HEK293T (cell line): ENCODE data around the gene SKA2.
"Not testable (repeated sequence)": the region's sequence is repeated elsewhere in the genome, so short reads cannot be mapped to it uniquely, and the experiment has no call there.

ENCODE experiments used
- CTCF ChIA-PET: fragments of 350-600 bp; formaldehyde crosslinking; extraction: SDS; loops from one replicate; lab custom pipeline; 2021; ENCODE audit warnings: antibody characterized with exemption, inconsistent platforms; lab: Yijun Ruan, JAX
- POLR2A ChIA-PET: fragments of 350-600 bp; formaldehyde crosslinking; extraction: SDS; loops from one replicate; lab custom pipeline; 2020; ENCODE audit warnings: antibody characterized with exemption, inconsistent platforms; lab: Yijun Ruan, JAX
- DNase-seq: peaks from one replicate; pipeline ENCODE4 v3.0.0; 2012; ENCODE audit warnings: mixed read lengths; ENCODE audit errors: extremely low spot score
- ARNT ChIP-seq: fragments of 450-650 bp; IDR thresholded peaks from 2 replicates; pipeline ENCODE4 v1.6.1; 2017; ENCODE audit warnings: mild to moderate bottlenecking
- BHLHE40 ChIP-seq: fragments of 450-650 bp; IDR thresholded peaks from 2 replicates; pipeline ENCODE4 v1.6.1; 2016; ENCODE audit warnings: mild to moderate bottlenecking, moderate library complexity, borderline replicate concordance
- CTBP1 ChIP-seq: fragments of 450-650 bp; IDR thresholded peaks from 2 replicates; pipeline ENCODE4 v1.6.1; 2016; ENCODE audit warnings: borderline replicate concordance
- ELF4 ChIP-seq: fragments of 450-650 bp; IDR thresholded peaks from 2 replicates; pipeline ENCODE4 v1.6.1; 2017; ENCODE audit warnings: antibody characterized with exemption
- FOXA1 ChIP-seq: fragments of 450-650 bp; IDR thresholded peaks from 2 replicates; pipeline ENCODE4 v1.6.1; 2016; ENCODE audit warnings: mild to moderate bottlenecking
- FOXK2 ChIP-seq: fragments of 450-650 bp; IDR thresholded peaks from 2 replicates; pipeline ENCODE4 v1.6.1; 2016; ENCODE audit warnings: mild to moderate bottlenecking
- FOXM1 ChIP-seq: fragments of 450-650 bp; IDR thresholded peaks from 2 replicates; pipeline ENCODE4 v1.6.1; 2017; ENCODE audit warnings: mild to moderate bottlenecking, borderline replicate concordance
- HDGF ChIP-seq: fragments of 450-650 bp; IDR thresholded peaks from 2 replicates; pipeline ENCODE4 v1.6.1; 2017; ENCODE audit warnings: antibody characterized with exemption, borderline replicate concordance
- L3MBTL2 ChIP-seq: fragments of 450-650 bp; conservative IDR thresholded peaks from 2 replicates; pipeline ENCODE4 v1.6.1; 2016; ENCODE audit warnings: mild to moderate bottlenecking
- LEF1 ChIP-seq: fragments of 450-650 bp; IDR thresholded peaks from 2 replicates; pipeline ENCODE4 v1.6.1; 2017; ENCODE audit warnings: mild to moderate bottlenecking, borderline replicate concordance
- NFRKB ChIP-seq: fragments of 450-650 bp; IDR thresholded peaks from 2 replicates; pipeline ENCODE4 v1.6.1; 2016; ENCODE audit warnings: mild to moderate bottlenecking, moderate library complexity
- PKNOX1 ChIP-seq: fragments of 450-650 bp; IDR thresholded peaks from 2 replicates; pipeline ENCODE4 v1.6.1; 2016
- SP1 ChIP-seq: fragments of 450-650 bp; IDR thresholded peaks from 2 replicates; pipeline ENCODE4 v1.6.1; 2017
- SUZ12 ChIP-seq: fragments of 450-650 bp; IDR thresholded peaks from 2 replicates; pipeline ENCODE4 v1.6.1; 2016; ENCODE audit warnings: mild to moderate bottlenecking
- TARDBP ChIP-seq: fragments of 450-650 bp; IDR thresholded peaks from 2 replicates; pipeline ENCODE4 v1.6.1; 2016
- ZNF384 ChIP-seq: fragments of 450-650 bp; IDR thresholded peaks from 2 replicates; pipeline ENCODE4 v1.6.1; 2016

The SKA2 gene

DNA sequence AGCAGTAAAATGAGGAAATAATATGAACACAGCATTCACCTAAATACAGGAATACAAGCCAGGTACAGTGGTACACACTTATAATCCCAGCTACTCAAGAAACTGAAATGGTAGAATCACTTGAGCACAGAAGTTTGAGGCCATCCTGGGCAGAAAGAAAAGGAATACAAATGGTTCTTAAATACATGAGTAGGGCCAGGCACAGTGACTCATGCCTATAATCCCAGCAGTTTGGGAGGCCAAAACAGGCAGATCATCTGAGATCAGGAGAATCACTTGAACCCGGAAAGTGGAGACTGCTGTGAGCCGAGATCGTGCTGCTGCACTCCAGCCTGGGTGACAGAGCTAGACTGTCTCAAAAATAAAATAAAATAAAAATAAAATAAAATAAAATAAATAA is 31.9 kb upstream of the SKA2 start:
- POLR2A ChIA-PET, result no interaction called here
- CTCF ChIA-PET, result no interaction called here
- no peak for DNase-seq

GRCh38 chr17:59185997-59186396 is 31.0 kb upstream of the SKA2 start:
- CTCF ChIA-PET, result no interaction called here
- POLR2A ChIA-PET, result interaction anchor here (0.8 kb wide), 1 partner anchor 34 kb away, joined by 3 read pairs; the partner anchor contains the start of gene GDPD1
- no peak for DNase-seq
- TF ChIP-seq ELF4, result no peak
- TF ChIP-seq TARDBP, result no peak
- no peak for TF ChIP-seq FOXM1
- TF ChIP-seq FOXK2, result no peak
- no peak for TF ChIP-seq FOXA1
- TF ChIP-seq BHLHE40, result no peak
- TF ChIP-seq ARNT, result no peak
- TF ChIP-seq SUZ12, result no peak
- no peak for TF ChIP-seq L3MBTL2
- TF ChIP-seq NFRKB, result no peak
- no peak for TF ChIP-seq SP1
- no peak for TF ChIP-seq CTBP1

More for the DNA sequence above, 31.9 kb upstream of the SKA2 start:
- no peak for TF ChIP-seq SP1
- no peak for TF ChIP-seq FOXK2
- TF ChIP-seq FOXA1, result no peak
- no peak for TF ChIP-seq FOXM1
- TF ChIP-seq LEF1, result no peak
- no peak for TF ChIP-seq TARDBP
- no peak for TF ChIP-seq NFRKB
- no peak for TF ChIP-seq ARNT

GRCh38 chr17:59181481-59181880 is 26.5 kb upstream of the SKA2 start:
- ChIA-PET POLR2A (no interaction called here), CTCF (no interaction called here)
- TF ChIP-seq HDGF (no peak), SUZ12 (no peak), ZNF384 (no peak), L3MBTL2 (no peak), FOXM1 (no peak), NFRKB (no peak), SP1 (no peak), BHLHE40 (no peak), TARDBP (no peak), ELF4 (no peak), CTBP1 (no peak)
- no peak for DNase-seq

DNA sequence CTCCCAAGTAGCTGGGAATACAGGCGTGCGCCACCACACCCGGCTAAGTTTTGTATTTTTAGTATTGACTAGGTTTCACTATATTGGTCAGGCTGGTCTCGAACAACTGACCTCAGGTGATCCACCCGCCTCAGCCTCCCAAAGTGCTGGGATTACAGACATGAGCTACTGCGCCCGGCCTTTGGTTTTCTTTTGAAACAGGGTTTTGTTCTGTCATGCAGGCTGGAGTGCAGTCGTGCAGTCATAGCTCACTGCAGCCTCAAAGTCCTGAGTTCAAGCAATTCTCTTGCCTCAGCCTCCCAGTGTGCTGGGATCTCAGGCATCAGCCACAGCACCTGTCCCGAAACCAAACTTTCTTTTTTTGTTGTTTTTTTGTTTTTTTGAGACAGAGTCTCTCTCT is 25.6 kb upstream of the SKA2 start:
- CTCF ChIA-PET, result no interaction called here
- POLR2A ChIA-PET, result no interaction called here
- TF ChIP-seq FOXM1 (no peak), ELF4 (no peak), PKNOX1 (no peak), L3MBTL2 (no peak), FOXK2 (no peak), SUZ12 (no peak), BHLHE40 (no peak), LEF1 (no peak)
- DNase-seq, result no peak

GRCh38 chr17:59179601-59180000 is 24.6 kb upstream of the SKA2 start:
- POLR2A ChIA-PET, result interaction anchor here (1.8 kb wide), 1 partner anchor 24 kb away, joined by 5 read pairs; the partner anchor contains the start of genes PRR11 and SKA2
- CTCF ChIA-PET, DNase-seq: not testable (repeated sequence)

DNA sequence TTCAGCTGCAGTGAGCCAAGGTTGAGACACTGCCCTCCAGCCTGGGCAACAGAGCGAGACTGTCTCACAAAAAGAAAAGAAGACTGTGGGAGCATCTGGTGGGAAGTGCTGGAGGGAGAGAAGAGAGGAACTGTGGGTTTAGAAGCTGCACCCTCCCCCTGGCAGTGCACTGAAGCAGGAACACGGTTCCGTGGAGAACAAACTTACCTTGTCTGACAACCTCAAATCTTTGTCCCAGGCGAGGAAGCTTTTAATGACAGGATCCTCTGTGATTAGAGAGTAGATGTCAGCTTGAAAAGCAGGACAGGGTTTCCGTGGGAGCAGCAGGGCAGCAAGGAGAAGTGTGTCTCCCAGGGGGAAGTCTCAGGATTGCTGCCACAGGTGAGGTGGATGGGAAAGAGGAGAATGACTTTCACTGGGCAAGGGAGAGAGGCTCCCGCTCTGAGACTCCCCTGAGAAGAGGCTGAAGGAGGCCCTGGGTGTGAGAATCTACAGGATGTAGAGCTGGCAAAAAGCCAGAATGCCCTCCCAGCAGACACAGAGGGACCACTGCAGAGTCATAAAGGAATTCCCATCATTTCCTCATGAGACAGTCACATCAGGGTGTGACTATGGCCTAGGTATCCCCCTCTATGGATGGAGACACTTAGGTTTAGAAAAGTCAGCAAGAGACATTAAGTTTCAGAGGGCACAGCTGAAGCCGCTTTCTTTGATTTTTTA is 23.4 kb upstream of the SKA2 start:
- no peak for TF ChIP-seq HDGF
- TF ChIP-seq FOXA1, result no peak
- no peak for TF ChIP-seq SP1
- no peak for TF ChIP-seq TARDBP
- TF ChIP-seq BHLHE40, result no peak
- TF ChIP-seq ARNT, result no peak
- TF ChIP-seq LEF1, result no peak
- TF ChIP-seq ZNF384, result no peak
- no peak for TF ChIP-seq FOXK2
- TF ChIP-seq FOXM1, result no peak
- DNase-seq, result no peak
- ChIA-PET POLR2A (interaction anchor here (1.8 kb wide), 1 partner anchor 23 kb away, joined by 5 read pairs; the partner anchor contains the start of genes PRR11 and SKA2), CTCF (interaction anchor here (0.9 kb wide), 1 partner anchor 12 kb away, joined by 4 read pairs; no protein-coding TSS in a partner anchor)

DNA sequence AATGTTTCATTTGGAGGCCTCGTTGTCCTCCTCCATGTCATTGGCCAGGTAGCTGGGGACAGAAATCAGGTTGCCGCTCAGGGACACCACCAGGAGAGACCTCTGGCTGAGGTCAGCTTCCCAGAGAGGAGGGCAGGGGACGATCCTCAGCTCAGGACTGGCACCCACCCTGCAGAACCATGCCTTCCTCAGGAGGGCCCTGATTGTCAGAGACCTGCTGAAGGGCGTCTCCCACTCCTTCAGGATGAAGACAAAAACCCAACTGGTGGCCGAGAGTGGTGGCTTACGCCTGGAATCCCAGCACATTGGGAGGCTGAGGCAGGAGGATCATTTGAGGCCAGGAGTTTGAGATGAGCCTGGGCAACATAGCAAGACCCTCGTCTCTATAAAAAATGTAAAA is 20.1 kb upstream of the SKA2 start:
- CTCF ChIA-PET, result no interaction called here
- DNase-seq, result no peak
- POLR2A ChIA-PET, result no interaction called here
- TF ChIP-seq TARDBP (no peak), SUZ12 (no peak), FOXM1 (no peak), NFRKB (no peak), FOXA1 (no peak), FOXK2 (no peak), SP1 (no peak), ELF4 (no peak), CTBP1 (no peak), ARNT (no peak), HDGF (no peak), BHLHE40 (no peak), ZNF384 (no peak), PKNOX1 (no peak), LEF1 (no peak), L3MBTL2 (no peak)
